Measurements from ENCODE around the gene CPED1.
A peak's percentile ranks its signal among the peaks of the same experiment; 100 is the strongest.
"Not testable (repeated sequence)": the region's sequence is repeated elsewhere in the genome, so short reads cannot be mapped to it uniquely, and the experiment has no call there.

Gene CPED1

GRCh38 chr7:120997882-120998474, 9.5 kb downstream of the CPED1 start:
- DNase-seq, result peak; percentile 81 to 82

GRCh38 chr7:120998520-120998919, 10.0 kb downstream of the CPED1 start:
- DNase-seq, result no peak

GRCh38 chr7:120998996-120999565, 10.6 kb downstream of the CPED1 start:
- no peak for DNase-seq

GRCh38 chr7:121000081-121000983, 11.8 kb downstream of the CPED1 start:
- peak in 1 of 2 donors; percentile 33 for DNase-seq

- no peak for DNase-seq
These were observed 12.9 kb downstream of the CPED1 start for GRCh38 chr7:121001234-121001906.

- DNase-seq, result no peak
These were observed 13.7 kb downstream of the CPED1 start for GRCh38 chr7:121002048-121002756.

- DNase-seq, result no peak
These were observed 14.3 kb downstream of the CPED1 start for GRCh38 chr7:121002757-121003200.

- no peak for DNase-seq
These were observed 15.6 kb downstream of the CPED1 start for GRCh38 chr7:121003986-121004685.

GRCh38 chr7:121005058-121005457, 16.5 kb downstream of the CPED1 start:
- DNase-seq, result not testable (repeated sequence)

- no peak for DNase-seq
These were observed 17.6 kb downstream of the CPED1 start for GRCh38 chr7:121005996-121006584.

GRCh38 chr7:121006711-121007315, 18.3 kb downstream of the CPED1 start:
- peak; percentile 25 to 41 for DNase-seq

GRCh38 chr7:121008816-121009215, 20.3 kb downstream of the CPED1 start:
- no peak for DNase-seq

- no peak for DNase-seq
These were observed 22.9 kb downstream of the CPED1 start for GRCh38 chr7:121011401-121011800.

- no peak for DNase-seq
These were observed 23.8 kb downstream of the CPED1 start for GRCh38 chr7:121012170-121012874.

GRCh38 chr7:121012919-121013318, 24.4 kb downstream of the CPED1 start:
- no peak for DNase-seq

- DNase-seq, result no peak
These were observed 27.0 kb downstream of the CPED1 start for GRCh38 chr7:121015560-121015959.

- no peak for DNase-seq
These were observed 28.5 kb downstream of the CPED1 start for GRCh38 chr7:121016966-121017365.

GRCh38 chr7:121017586-121017985, 29.1 kb downstream of the CPED1 start:
- DNase-seq, result no peak

- peak; percentile 81 to 95 for DNase-seq
These were observed 30.5 kb downstream of the CPED1 start for GRCh38 chr7:121019018-121019417.
